ENCODE measurements around the gene PCK2.
A peak's percentile ranks its signal among the peaks of the same experiment; 100 is the strongest.

PCK2 gene

DNA sequence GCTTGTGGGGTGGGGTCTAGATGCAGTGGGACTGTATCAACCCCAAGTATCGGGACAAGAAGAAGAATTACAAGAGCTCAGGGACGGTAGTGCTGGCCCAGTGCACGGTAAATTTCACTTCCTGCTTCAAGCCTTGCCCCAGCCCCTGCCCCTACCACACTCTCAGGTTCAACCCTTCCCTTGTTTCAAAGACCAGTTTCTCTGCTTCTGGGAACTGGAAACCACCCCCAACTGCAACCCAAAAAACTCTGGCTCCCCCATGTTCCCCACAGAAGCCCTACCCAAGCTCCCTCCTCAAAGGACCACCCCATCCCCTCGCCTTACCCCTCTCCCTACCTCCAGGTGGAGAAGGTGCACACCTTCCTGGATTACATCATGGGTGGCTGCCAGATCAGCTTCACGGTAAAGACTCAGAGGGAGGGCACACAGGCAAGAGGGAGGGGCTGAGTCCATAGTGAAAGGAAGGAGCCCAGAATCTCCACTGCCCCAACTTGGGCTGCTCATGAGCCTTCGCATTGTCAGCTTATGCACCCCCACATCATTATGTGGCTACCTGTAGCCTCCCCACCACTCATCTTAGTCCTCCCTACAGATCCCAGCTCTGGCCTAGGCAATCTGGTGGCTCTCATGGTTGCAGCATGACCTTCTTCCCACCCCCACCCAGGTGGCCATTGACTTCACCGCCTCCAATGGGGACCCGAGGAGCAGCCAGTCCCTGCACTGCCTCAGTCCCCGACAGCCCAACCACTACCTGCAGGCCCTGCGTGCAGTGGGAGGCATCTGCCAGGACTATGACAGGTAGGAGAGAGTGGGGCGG, 18.4 kb upstream of the PCK2 start:
- DNase-seq (ENCODE audit: low spot score): no peak

DNA sequence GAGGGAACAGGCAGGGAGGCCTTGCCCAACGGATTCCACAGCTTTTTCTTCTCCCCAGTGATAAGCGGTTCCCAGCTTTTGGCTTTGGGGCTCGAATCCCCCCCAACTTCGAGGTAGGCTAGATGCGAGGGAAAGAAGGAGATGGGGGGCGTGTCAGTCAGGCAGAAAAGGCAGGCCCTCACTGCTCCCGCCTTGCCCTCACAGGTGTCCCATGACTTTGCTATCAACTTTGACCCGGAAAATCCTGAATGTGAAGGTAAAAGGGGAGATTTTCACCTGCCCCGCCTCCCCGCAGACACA, 17.9 kb upstream of the PCK2 start:
- no peak for DNase-seq (ENCODE audit: low spot score)

DNA sequence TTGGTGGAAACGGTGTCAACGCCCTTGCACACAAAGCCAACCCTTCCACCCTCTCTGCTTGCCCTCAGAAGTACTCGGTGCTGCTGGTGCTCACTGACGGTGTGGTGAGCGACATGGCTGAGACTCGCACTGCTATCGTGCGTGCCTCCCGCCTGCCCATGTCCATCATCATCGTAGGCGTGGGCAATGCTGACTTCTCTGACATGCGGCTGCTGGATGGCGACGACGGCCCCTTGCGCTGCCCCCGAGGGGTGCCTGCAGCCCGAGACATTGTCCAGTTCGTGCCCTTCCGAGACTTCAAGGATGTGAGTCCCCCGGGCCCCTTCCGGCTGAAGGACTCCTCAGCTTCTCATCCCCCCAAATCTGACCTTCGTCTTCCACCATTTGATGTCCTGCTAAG, 17.0 kb upstream of the PCK2 start:
- no peak for DNase-seq (ENCODE audit: low spot score)

DNA sequence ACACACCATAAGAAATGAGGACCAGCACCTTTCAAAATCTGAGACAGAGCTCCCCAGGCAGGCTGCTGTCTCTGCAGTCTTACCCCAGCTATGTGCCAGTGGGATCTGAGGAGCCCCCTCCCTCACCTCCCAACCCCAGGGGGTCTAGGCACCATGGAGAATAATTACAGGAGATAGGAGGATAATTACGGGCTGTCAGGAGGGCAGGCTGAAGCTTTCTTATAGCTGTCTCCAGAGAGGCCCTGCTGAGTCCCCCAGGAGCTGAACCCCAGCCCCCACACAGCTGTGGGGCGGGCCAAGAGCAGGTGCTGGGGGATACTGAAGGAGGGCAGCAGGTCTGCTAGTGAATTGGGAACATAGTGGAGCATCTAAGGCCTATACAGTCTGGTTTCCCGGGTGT, 16.0 kb upstream of the PCK2 start:
- no peak for DNase-seq (ENCODE audit: low spot score)

GRCh38 chr14:24079491-24080141, 14.5 kb upstream of the PCK2 start:
- DNase-seq (ENCODE audit: low spot score): no peak

DNA sequence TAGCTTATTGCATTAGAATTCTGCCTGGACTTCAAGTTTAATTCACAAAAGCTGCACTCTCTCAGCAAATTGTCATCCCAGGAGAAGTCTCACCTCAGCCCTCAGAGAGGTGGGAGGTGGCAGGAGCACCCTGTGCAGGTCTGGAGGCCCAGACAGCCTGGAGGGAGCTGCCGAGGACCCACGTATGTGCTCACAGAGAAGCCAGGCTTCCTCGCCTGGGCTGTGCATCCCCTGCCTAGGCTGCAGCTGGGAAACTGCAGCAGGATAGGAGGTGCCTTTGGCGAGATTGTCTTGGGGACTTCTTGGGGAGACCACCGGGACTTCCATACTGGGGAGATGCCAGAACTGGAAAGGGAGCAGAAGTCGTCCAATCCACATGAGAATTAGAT, 14.0 kb upstream of the PCK2 start:
- DNase-seq (ENCODE audit: low spot score): no peak

GRCh38 chr14:24080888-24081738, 13.0 kb upstream of the PCK2 start:
- peak; percentile 63 for DNase-seq (ENCODE audit: low spot score)

GRCh38 chr14:24081739-24082211, 12.3 kb upstream of the PCK2 start:
- DNase-seq (ENCODE audit: low spot score): no peak

DNA sequence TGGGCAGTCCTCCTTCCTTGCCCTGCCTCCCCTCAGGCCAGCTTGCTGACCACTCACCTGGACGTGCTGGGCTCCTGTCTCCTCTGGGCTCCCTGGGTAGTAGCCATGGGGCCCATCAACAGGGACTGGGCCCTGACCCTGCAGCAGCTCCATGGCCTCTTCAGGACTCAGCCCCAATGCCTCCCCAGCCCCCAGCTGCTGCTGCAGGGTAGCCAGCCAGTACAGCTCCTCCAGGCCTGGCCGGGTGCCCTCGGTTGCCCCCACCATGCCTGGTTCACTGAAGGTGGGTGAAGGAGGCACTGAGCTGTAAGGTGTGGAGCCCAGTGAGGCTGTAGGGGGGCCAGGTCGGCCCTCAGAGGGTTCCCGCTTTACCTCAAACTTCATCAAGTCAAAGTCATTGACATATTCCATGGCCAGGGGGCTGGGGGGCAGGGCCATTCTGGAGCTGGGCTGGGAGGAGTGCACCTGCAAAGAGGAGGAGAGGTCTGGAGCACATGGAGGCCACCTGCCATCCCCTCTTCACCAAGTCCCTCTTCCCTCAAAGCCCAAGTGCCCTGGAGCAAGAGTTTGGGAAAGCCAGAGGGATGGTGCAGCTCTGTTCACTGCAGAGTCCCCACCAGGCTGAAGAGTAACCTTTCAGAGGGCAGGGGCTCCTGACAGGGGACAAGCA, 11.6 kb upstream of the PCK2 start:
- DNase-seq (ENCODE audit: low spot score): no peak

- DNase-seq (ENCODE audit: low spot score): no peak
Measured at GRCh38 chr14:24083462-24083861, 10.6 kb upstream of the PCK2 start.

- no peak for DNase-seq (ENCODE audit: low spot score)
Measured at GRCh38 chr14:24084440-24084839, 9.7 kb upstream of the PCK2 start.

DNA sequence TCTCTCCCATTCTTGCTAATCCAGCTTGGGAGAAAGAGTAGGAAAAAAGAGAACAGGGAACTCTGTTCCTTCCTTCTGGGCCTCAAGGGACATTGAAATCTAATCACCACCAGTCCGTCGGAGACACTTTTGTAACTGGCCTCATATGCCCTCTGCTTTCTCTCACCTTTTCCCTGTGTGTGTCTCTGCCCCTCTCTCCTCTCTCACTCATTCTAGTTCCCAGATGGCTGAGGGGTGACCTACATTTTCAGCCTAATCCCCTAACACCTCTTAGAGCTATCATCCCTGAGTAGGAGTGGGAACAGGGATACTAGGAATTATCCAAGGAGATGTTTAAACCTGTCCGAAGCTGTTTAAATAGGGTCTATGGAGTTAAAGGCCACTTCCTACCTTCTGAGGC, 8.9 kb upstream of the PCK2 start:
- no peak for DNase-seq (ENCODE audit: low spot score)

- no peak for DNase-seq (ENCODE audit: low spot score)
Measured at GRCh38 chr14:24086193-24086955, 7.7 kb upstream of the PCK2 start.

DNA sequence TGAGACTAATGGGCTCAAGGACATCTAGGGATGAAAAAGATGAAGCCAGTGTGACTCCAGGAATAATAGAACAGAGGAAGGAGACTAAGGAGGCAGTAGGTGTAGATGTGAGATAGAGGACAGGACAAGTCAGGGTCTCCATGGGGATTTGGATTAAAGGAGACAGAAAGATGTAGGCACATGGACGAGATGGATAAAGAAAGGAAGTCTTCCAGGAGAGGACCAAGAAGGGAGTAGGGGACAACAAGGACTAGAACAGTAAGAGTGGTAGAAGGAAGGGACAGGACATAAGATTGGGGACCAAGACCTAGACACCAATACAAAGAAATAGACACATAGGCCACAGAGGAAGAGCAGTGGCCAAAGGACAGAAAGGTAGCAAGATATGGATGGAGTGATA, 7.1 kb upstream of the PCK2 start:
- DNase-seq (ENCODE audit: low spot score): no peak

- no peak for DNase-seq (ENCODE audit: low spot score)
Measured at GRCh38 chr14:24088095-24088494, 6.0 kb upstream of the PCK2 start.

GRCh38 chr14:24089890-24090289, 4.2 kb upstream of the PCK2 start:
- DNase-seq (ENCODE audit: low spot score): no peak

DNA sequence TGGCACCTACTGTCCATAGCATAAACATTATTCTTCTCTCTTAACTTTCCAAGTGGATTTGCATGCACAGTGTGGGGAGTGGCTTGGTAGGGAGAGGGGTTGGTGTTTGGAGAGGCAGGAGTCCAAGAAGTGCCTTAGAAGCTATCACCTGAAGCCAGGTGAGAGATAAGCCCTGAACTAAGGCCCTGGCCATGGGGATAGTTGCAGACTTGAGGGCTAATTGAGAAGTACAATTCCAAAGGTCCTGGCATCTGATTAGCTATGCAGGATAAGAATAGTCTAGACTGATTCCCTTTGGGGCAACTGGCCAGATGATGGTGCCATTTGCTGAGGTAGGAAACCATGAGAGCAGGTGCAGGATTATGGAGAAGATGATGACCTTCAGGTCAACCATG, 2.0 kb upstream of the PCK2 start:
- DNase-seq (ENCODE audit: low spot score): no peak

DNA sequence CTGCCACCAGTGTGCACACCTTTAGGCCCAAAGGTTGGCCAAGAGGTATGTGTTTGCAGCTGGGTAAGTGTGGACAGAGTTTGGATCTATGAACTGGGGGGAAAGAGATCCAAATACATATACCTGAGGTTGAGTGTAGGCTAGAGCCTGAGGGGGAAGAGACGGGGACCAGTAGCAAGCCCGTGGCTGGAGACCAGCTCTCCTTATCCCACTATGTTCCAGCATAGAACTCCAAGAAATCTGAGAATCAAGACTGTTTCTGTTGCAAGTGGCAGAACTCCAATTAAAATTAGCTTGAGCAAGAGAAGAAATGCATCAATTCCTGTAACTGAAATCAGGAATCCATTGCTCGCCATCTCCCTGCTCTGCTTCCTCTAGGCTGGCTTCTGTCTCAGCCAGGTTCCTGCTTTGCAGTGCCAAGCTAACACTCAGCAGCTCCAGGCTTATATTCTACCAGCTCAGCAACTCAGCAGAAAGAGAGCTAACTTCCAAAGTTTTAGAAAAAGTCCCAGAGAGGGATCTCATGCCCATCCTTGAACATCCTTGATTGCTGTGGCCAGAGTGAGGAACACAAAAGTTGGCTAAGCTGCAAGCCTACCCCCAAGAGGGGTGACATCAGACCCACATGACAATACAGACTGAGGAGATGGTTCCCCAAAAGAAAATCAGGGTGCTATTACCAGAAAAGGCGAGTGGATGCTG, 1.5 kb upstream of the PCK2 start:
- DNase-seq (ENCODE audit: low spot score): no peak

GRCh38 chr14:24093207-24093900, 757 bp upstream of the PCK2 start:
- no peak for DNase-seq (ENCODE audit: low spot score)

- no peak for DNase-seq (ENCODE audit: low spot score)
Measured at GRCh38 chr14:24094841-24095270, 745 bp downstream of the PCK2 start.

Data from CD4-positive, alpha-beta T cell treated with Interleukin-15 for 4 hours (primary cell).